Colonic mucosa (tissue), 4 donors: ENCODE data around the gene TMEM132C. TPM values are rescaled to one million over a fixed set of nuclear protein-coding genes. Genes with fewer than 3 reads are reported as not detected.

Experiments
- DNase-seq: peaks from one replicate; pipeline ENCODE4 v3.0.0-alpha.2; 2020
- H3K27ac ChIP-seq: fragments of 200-600 bp; one replicate; pipeline ENCODE4 v1.8.0; 2021
- H3K27me3 ChIP-seq: fragments of 200-600 bp; one replicate; pipeline ENCODE4 v1.8.0; 2021
- H3K36me3 ChIP-seq: fragments of 200-600 bp; one replicate; pipeline ENCODE4 v1.8.0; 2021
- H3K4me1 ChIP-seq: fragments of 200-600 bp; one replicate; pipeline ENCODE4 v1.8.0; 2021; ENCODE audit warnings: mild to moderate bottlenecking
- H3K4me3 ChIP-seq: fragments of 200-600 bp; one replicate; pipeline ENCODE4 v1.8.0; 2021
- H3K9ac ChIP-seq, 2 donors: one replicate each; pipeline ENCODE4 v1.7.0; 2013; ENCODE audit warnings: control low read depth in 2 of 2, low read depth in 2 of 2, low read length in 2 of 2
- H3K9me3 ChIP-seq: fragments of 200-600 bp; one replicate; pipeline ENCODE4 v1.8.0; 2021
- CTCF ChIP-seq: fragments of 200-600 bp; IDR thresholded peaks from one replicate; pipeline ENCODE4 v1.8.0; 2022; ENCODE audit warnings: antibody characterized with exemption, mild to moderate bottlenecking
- intact Hi-C: fragments of 100-400 bp; cut with DNase I; formaldehyde crosslinking; loops from one replicate; pipeline ENCODE4 v1.14.1; 2022
- total RNA-seq, 2 donors: library from RNA; stranded (reverse); fragmentation: NEBNext Ultra II Directional in 1 of 2; extraction: Animal tissue kit (Norgen Biotek cat#: 25700) in 1 of 2; gene quantifications; one replicate each; pipeline ENCODE4 v1.2.1, GENCODE V29; 2021
- donor health status: healthy.
- donor health status: DM: no; HTN: no; CAD: no.
- donor health status: DM: no; HTN: no; CAD: no.

Gene TMEM132C
- total RNA-seq, 2 donors from 2014 or later, result 0.25 to 0.42 TPM

GRCh38 chr12:128463881-128464280, 196.9 kb downstream of the TMEM132C start:
- H3K36me3 ChIP-seq, result no peaks in the 10 kb centered on the region
- DNase-seq, result no peak
- H3K9ac ChIP-seq, result no peak overlapping the region
- intact Hi-C loops, result no loop called here
- no peaks in the 10 kb centered on the region for H3K4me1 ChIP-seq
- no peaks in the 10 kb centered on the region for H3K27me3 ChIP-seq
- H3K9me3 ChIP-seq, result no peaks in the 10 kb centered on the region
- no peak overlapping the region for H3K4me3 ChIP-seq
- TF ChIP-seq CTCF, result no peak
- no peak overlapping the region for H3K27ac ChIP-seq

DNA sequence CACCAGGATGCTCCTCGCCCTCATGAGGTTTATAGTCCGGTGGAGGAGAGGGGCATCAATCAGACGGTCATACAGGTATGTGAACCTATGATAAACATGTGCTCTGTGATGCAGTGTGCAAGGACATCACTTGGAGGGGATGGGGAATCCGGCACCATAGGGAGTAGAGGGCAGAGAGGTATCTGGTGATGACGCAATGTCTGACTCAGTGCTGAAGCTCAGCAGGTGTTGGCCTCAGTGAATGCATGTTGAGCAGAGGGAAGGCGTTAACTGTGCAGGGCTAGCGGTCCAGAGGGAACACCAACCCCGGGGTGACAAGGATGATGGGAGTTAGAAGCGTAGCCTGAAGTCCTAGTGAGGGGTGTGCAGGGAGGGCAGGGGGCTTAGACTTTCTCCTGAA, 200.9 kb downstream of the TMEM132C start:
- Histone ChIP-seq H3K27me3 (no peaks in the 10 kb centered on the region), H3K27ac (no peak overlapping the region), H3K9ac (no peak overlapping the region), H3K4me1 (no peaks in the 10 kb centered on the region), H3K36me3 (no peaks in the 10 kb centered on the region), H3K9me3 (no peaks in the 10 kb centered on the region), H3K4me3 (no peak overlapping the region)
- no peak for TF ChIP-seq CTCF
- intact Hi-C loops, result no loop called here
- no peak for DNase-seq

DNA sequence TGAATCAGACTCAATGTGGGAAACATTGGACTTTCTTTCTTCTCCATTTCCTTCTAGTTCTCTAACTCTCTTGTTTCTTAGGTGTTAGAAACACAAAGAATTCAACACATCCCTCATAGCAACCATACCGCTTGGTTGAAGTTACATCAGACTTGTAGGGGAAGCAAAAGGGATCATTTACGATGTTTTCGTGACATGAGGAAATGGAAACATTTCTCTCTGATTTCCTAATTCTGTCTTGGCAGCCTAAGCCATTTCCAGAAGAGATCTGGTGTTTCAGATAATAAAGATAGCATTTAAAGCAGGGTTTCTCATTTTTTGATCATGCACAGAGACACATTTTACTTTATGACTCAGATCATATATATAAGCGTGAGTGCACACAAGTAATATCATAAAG, 202.0 kb downstream of the TMEM132C start:
- no peaks in the 10 kb centered on the region for H3K4me1 ChIP-seq
- no peak for DNase-seq
- H3K9ac ChIP-seq, result no peak overlapping the region
- H3K4me3 ChIP-seq, result no peak overlapping the region
- no peak for TF ChIP-seq CTCF
- intact Hi-C loops, result no loop called here
- no peak overlapping the region for H3K27ac ChIP-seq
- H3K36me3 ChIP-seq, result no peaks in the 10 kb centered on the region
- H3K9me3 ChIP-seq, result no peaks in the 10 kb centered on the region
- H3K27me3 ChIP-seq, result no peaks in the 10 kb centered on the region

DNA sequence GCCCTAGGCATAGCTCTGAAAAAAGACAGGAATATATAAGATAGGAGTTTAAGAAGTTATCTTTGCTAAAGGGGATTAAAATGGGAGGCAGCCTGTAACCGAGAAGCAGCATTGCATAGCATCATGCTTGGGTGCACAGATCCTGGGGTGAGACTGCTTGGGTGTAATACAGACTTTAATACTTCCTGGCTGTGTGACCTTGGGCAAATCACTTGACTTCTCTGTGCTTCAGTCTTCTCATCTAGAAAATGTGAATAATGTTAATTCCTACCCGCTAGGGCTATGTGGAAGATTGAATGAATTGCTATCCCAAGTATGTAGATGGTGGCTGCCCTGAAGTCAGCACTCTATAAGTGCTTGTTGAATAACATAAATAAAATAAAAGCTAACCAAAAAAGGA, 204.5 kb downstream of the TMEM132C start:
- Histone ChIP-seq H3K27me3 (no peaks in the 10 kb centered on the region), H3K27ac (no peak overlapping the region), H3K4me3 (no peak overlapping the region), H3K9ac (no peak overlapping the region), H3K36me3 (no peaks in the 10 kb centered on the region), H3K9me3 (no peaks in the 10 kb centered on the region), H3K4me1 (no peaks in the 10 kb centered on the region)
- intact Hi-C loops, result no loop called here
- no peak for TF ChIP-seq CTCF
- no peak for DNase-seq

GRCh38 chr12:128474916-128475315, 207.9 kb downstream of the TMEM132C start:
- no peak for TF ChIP-seq CTCF

DNA sequence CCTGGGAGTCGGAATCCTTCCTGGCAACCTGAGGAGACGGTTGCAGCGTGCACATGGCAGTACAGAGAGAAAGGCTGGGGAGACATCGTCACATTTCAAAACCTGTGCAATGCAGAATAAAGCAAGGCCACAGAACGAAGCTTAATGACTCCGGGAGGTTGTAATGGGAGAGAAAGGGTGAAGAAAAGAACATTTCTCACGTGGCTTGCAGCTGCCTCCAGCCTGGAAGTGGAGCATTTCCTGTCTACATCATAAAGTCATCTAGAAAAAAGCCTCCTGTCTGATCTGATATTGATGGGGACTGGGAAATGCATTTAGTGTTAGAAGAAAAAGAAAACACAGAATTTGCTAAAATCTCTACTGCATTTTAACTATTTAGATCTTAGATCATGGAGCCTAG, 209.3 kb downstream of the TMEM132C start:
- Histone ChIP-seq H3K4me3 (no peak overlapping the region), H3K9me3 (no peaks in the 10 kb centered on the region), H3K36me3 (no peaks in the 10 kb centered on the region), H3K27me3 (no peaks in the 10 kb centered on the region), H3K27ac (no peak overlapping the region), H3K9ac (no peak overlapping the region), H3K4me1 (no peaks in the 10 kb centered on the region)
- intact Hi-C loops, result no loop called here
- no peak for TF ChIP-seq CTCF
- no peak for DNase-seq

More at GRCh38 chr12:128474916-128475315, 207.9 kb downstream of the TMEM132C start:
- Histone ChIP-seq H3K36me3 (no peaks in the 10 kb centered on the region), H3K27me3 (no peaks in the 10 kb centered on the region), H3K9me3 (no peaks in the 10 kb centered on the region), H3K4me1 (no peaks in the 10 kb centered on the region), H3K27ac (no peak overlapping the region), H3K9ac (no peak overlapping the region), H3K4me3 (no peak overlapping the region)
- intact Hi-C loops, result no loop called here
- DNase-seq, result no peak
